K562 (cell line): ENCODE results near the gene PSMD14. TPM values are rescaled to one million over a fixed set of nuclear protein-coding genes. Genes with fewer than 3 reads are reported as not detected.
A peak's percentile ranks its signal among the peaks of the same experiment; 100 is the strongest.

ENCODE experiments used
- MGA ChIP-seq: fragments of 450-650 bp; IDR thresholded peaks from 2 replicates; pipeline ENCODE4 v1.6.1; 2016; ENCODE audit warnings: mild to moderate bottlenecking, moderate library complexity
- NFIC ChIP-seq: fragments of 450-650 bp; IDR thresholded peaks from 2 replicates; pipeline ENCODE4 v1.6.1; 2017; ENCODE audit warnings: mild to moderate bottlenecking, inconsistent platforms
- ZNF444 ChIP-seq: fragments of 250-450 bp; sonication (Bioruptor Pico); IDR thresholded peaks from 2 replicates; pipeline ENCODE4 v1.4.0; 2020; ENCODE audit warnings: mild to moderate bottlenecking, moderate library complexity
- polyA plus RNA-seq, 8 experiments: library from polyadenylated mRNA; depleted of rRNA in 4 of 8; stranded (reverse) in 5 of 8; unstranded in 3 of 8; fragments of >200 nt; fragmentation: Nextera tagmentation in 2 of 8; fragmentation: Illumina TruSeq in 1 of 8; extraction: Ambion mirVana in 2 of 8; extraction: Trizol in 1 of 8; gene quantifications; 2 replicates each; pipeline versions ENCODE4 v1.2.1 to v1.2.3, GENCODE V29; 2011 to 2014; ENCODE audit warnings: inconsistent platforms in 1 of 8, missing spikeins in 1 of 8
- total RNA-seq, 7 experiments: library from RNA; depleted of rRNA in 6 of 7; stranded (reverse); fragments of >200 nt in 6 of 7; fragmentation: Illumina TruSeq in 2 of 7; extraction: Trizol in 2 of 7; gene quantifications; 2 replicates each; pipeline versions ENCODE4 v1.2.1 to v1.2.3, GENCODE V29; 2011 to 2021; ENCODE audit warnings: low replicate concordance in 1 of 7
- TF ChIP-seq, protein P1 (sequence below): fragments of 250-450 bp; sonication (Bioruptor Pico); IDR thresholded peaks from 2 replicates; pipeline ENCODE4 v1.4.0; 2020; ENCODE audit warnings: mild to moderate bottlenecking

The PSMD14 gene
- total and polyA plus RNA-seq, 9 of the 15 experiments (the other 6 are each of a cell fraction or from before 2014, with no cell fraction given) = 151 to 515 (median 228) TPM

DNA sequence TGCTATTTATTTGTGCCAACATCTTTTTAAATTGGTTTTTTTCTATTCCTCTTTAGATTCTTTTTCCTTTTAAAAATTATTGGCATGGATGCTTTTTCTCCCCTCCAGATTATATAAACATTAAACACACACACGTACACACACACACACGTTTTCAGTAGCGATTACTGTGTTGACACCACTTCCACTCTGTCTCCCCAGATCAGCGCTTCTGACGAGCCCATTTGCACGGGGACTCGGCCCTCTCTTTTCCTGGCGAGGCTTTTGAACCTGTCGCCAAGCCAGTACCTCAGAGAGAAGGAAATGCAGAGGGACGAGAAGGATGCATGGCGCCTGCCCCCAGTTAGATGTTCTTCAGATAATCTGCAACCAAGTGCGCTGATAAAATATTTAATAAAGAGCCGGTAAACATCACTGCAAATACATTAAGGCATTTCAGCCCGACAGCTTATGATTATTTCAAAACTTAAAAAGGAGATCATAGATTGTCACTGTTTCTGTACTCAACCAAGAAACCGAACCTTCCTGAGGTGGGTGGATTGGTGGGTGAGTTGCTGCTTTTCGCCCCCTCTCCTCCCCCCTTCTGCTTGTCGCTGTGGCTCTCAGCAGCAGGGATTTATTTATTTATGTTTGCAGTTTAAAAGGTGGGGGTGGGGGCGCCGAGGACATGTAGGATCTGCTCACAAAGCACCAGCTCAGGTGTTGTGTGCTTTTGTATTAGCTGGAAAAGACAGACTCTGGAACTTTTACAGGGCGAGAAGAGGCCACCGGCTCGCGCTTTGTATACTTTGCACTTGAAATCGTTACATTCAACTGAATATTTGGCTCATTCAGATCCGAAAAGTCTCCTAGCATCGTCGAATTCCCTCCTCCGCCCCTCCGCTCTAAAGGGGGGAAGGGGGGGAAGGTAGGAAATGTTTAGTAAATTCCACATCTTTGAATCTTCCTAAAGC, 107.1 kb downstream of the PSMD14 start (continued):
- TF ChIP-seq MGA = 0 out of 2 replicates have a peak, but pooled peaks have one; percentile 36
- TF ChIP-seq, protein P1, sequence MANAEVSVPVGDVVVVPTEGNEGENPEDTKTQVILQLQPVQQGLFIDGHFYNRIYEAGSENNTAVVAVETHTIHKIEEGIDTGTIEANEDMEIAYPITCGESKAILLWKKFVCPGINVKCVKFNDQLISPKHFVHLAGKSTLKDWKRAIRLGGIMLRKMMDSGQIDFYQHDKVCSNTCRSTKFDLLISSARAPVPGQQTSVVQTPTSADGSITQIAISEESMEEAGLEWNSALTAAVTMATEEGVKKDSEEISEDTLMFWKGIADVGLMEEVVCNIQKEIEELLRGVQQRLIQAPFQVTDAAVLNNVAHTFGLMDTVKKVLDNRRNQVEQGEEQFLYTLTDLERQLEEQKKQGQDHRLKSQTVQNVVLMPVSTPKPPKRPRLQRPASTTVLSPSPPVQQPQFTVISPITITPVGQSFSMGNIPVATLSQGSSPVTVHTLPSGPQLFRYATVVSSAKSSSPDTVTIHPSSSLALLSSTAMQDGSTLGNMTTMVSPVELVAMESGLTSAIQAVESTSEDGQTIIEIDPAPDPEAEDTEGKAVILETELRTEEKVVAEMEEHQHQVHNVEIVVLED (CRISPR knock-in tag) = no peak
- TF ChIP-seq NFIC = no peak
- TF ChIP-seq ZNF444 (CRISPR knock-in tag) = no peak
